ENCODE measurements around the gene CC2D1A.

DNA sequence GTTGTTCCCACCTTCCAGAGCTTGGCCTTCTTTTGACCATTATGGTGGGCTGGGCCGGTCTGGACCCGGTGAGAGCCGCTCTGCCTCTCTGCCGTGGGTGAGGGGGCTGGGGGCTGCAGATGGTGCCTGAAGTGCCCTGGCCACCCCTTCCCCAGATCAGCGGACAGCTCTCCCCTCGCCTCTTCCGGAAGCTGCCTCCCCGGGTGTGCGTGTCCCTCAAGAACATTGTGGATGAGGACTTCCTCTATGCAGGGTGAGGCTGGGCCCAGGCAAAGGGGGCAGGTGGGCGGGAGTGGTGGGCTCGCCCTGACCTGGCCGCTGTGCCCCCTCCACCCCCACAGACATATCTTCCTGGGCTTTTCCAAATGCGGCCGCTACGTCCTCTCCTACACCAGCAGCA, 48.2 kb downstream of the CC2D1A start:
- TF ChIP-seq, protein P1, sequence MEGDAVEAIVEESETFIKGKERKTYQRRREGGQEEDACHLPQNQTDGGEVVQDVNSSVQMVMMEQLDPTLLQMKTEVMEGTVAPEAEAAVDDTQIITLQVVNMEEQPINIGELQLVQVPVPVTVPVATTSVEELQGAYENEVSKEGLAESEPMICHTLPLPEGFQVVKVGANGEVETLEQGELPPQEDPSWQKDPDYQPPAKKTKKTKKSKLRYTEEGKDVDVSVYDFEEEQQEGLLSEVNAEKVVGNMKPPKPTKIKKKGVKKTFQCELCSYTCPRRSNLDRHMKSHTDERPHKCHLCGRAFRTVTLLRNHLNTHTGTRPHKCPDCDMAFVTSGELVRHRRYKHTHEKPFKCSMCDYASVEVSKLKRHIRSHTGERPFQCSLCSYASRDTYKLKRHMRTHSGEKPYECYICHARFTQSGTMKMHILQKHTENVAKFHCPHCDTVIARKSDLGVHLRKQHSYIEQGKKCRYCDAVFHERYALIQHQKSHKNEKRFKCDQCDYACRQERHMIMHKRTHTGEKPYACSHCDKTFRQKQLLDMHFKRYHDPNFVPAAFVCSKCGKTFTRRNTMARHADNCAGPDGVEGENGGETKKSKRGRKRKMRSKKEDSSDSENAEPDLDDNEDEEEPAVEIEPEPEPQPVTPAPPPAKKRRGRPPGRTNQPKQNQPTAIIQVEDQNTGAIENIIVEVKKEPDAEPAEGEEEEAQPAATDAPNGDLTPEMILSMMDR (conservative IDR thresholded peaks at IDR 0.05; ENCODE audit: low read depth, low read length): no peak
- TF ChIP-seq EZH2phosphoT487 (IDR thresholded peaks at IDR 0.05; ENCODE audit: borderline replicate concordance, low read length): no peak
